SK-N-SH (cell line): ENCODE data around the gene DMD. TPM values are rescaled to one million over a fixed set of nuclear protein-coding genes. Genes with fewer than 3 reads are reported as not detected.

Experiments used
- CTCF ChIA-PET: fragments of 300-600, 350-600 bp; formaldehyde crosslinking; extraction: SDS; loops from one replicate; lab custom pipeline; 2021; lab: Yijun Ruan, JAX
- POLR2A ChIA-PET: fragments of 350-600 bp; sonication (Branson Sonifier 250); formaldehyde crosslinking; extraction: SDS; loops from one replicate; lab custom pipeline; 2020; ENCODE audit warnings: antibody characterized with exemption, inconsistent platforms; lab: Yijun Ruan, JAX
- DNase-seq: peaks from one replicate; pipeline ENCODE4 v3.0.0; 2012
- H2AFZ ChIP-seq: fragments of 200-600 bp; sonication (generic); 2 replicates; pipeline ENCODE4 v1.8.1; 2016; ENCODE audit warnings: antibody characterized with exemption, mild to moderate bottlenecking, low read depth
- H3F3A ChIP-seq: fragments of 200-600 bp; sonication (generic); replicated peaks from 2 replicates; pipeline ENCODE3; 2016; ENCODE audit warnings: antibody characterized with exemption, mild to moderate bottlenecking; ENCODE audit not compliant: insufficient read depth
- H3K27ac ChIP-seq, 2 experiments: fragments of 200-500 bp in 1 of 2; fragments of 200-600 bp in 1 of 2; sonication (Bioruptor generic) in 1 of 2; sonication (generic), shearing (Covaris generic) in 1 of 2; 2 replicates each; pipeline versions ENCODE4 v1.5.1 to v1.6.1; 2014 to 2016; ENCODE audit warnings: low read depth in 2 of 2, inconsistent platforms in 1 of 2, low read length in 1 of 2, mild to moderate bottlenecking in 1 of 2, mixed read lengths in 1 of 2
- H3K27me3 ChIP-seq: fragments of 200-600 bp; sonication (generic), shearing (Covaris generic); 2 replicates; pipeline ENCODE4 v1.6.1; 2016; ENCODE audit warnings: mixed run types; ENCODE audit not compliant: insufficient read depth
- H3K36me3 ChIP-seq, 2 experiments: fragments of 200-500 bp in 1 of 2; fragments of 200-600 bp in 1 of 2; sonication (Bioruptor generic) in 1 of 2; sonication (generic) in 1 of 2; replicated peaks in 1 of 2; 2 replicates each; pipeline versions ENCODE3 to v1.5.1; 2014 to 2016; ENCODE audit warnings: low read length in 1 of 2, mild to moderate bottlenecking in 1 of 2; ENCODE audit not compliant: insufficient read depth in 2 of 2, control insufficient read depth in 1 of 2
- H3K4me1 ChIP-seq, 2 experiments: fragments of 200-500 bp in 1 of 2; fragments of 200-600 bp in 1 of 2; sonication (Bioruptor generic) in 1 of 2; sonication (generic), shearing (Covaris generic) in 1 of 2; 2 replicates each; pipeline versions ENCODE4 v1.5.1 to v1.6.1; 2014 to 2016; ENCODE audit warnings: low read depth in 1 of 2, low read length in 1 of 2, mixed run types in 1 of 2; ENCODE audit not compliant: insufficient read depth in 2 of 2, control insufficient read depth in 1 of 2
- H3K4me2 ChIP-seq: fragments of 200-600 bp; sonication (generic), shearing (Covaris generic); 2 replicates; pipeline ENCODE4 v1.6.1; 2017; ENCODE audit warnings: mixed run types
- H3K4me3 ChIP-seq, 2 experiments: fragments of 200-500 bp in 1 of 2; fragments of 200-600 bp in 1 of 2; sonication (Bioruptor generic) in 1 of 2; sonication (generic), shearing (Covaris generic) in 1 of 2; 2 replicates each; pipeline versions ENCODE4 v1.5.1 to v1.8.1; 2014 to 2016; ENCODE audit warnings: low read depth in 2 of 2, inconsistent platforms in 1 of 2, low read length in 1 of 2, mild to moderate bottlenecking in 1 of 2, mixed read lengths in 1 of 2, moderate library complexity in 1 of 2
- H3K79me2 ChIP-seq: fragments of 200-600 bp; sonication (generic); 2 replicates; pipeline ENCODE4 v1.8.1; 2017; ENCODE audit warnings: mild to moderate bottlenecking; ENCODE audit not compliant: insufficient read depth
- H3K9ac ChIP-seq: fragments of 200-600 bp; sonication (generic); 2 replicates; pipeline ENCODE4 v1.6.1; 2017; ENCODE audit warnings: mixed run types
- H3K9me2 ChIP-seq: fragments of 200-600 bp; sonication (generic); 2 replicates; pipeline ENCODE4 v1.6.1; 2017; ENCODE audit warnings: mixed run types
- H3K9me3 ChIP-seq: fragments of 200-600 bp; sonication (generic); 2 replicates; pipeline ENCODE4 v1.6.1; 2017; ENCODE audit warnings: mixed run types, mild to moderate bottlenecking, moderate library complexity
- H4K20me1 ChIP-seq: fragments of 200-600 bp; sonication (generic); 2 replicates; pipeline ENCODE4 v1.6.1; 2017; ENCODE audit warnings: mild to moderate bottlenecking, mixed run types; ENCODE audit not compliant: insufficient read depth
- CHD2 ChIP-seq: fragments of 150-350 bp; IDR thresholded peaks from 2 replicates; pipeline ENCODE4 v1.6.1; 2018; ENCODE audit warnings: low read length; ENCODE audit not compliant: partially characterized antibody
- EP300 ChIP-seq, 2 experiments: IDR thresholded peaks; 2 replicates each; pipeline versions ENCODE4 v1.4.0 to v1.6.1; 2012; ENCODE audit warnings: borderline replicate concordance in 1 of 2, low read depth in 1 of 2, low read length in 1 of 2
- FOSL2 ChIP-seq: IDR thresholded peaks from 2 replicates; pipeline ENCODE4 v1.4.0; 2012; ENCODE audit warnings: low read depth, mild to moderate bottlenecking, moderate library complexity, borderline replicate concordance
- FOXJ3 ChIP-seq: sonication (generic); formaldehyde crosslinking; IDR thresholded peaks from 2 replicates; pipeline ENCODE4 v1.5.1; 2020; ENCODE audit warnings: mild to moderate bottlenecking, missing genetic modification reagents
- GABPA ChIP-seq: IDR thresholded peaks from 2 replicates; pipeline ENCODE4 v1.4.0; 2012; ENCODE audit warnings: low read depth, mild to moderate bottlenecking
- JUND ChIP-seq: IDR thresholded peaks from 2 replicates; pipeline ENCODE4 v1.4.0; 2012
- NFIC ChIP-seq: IDR thresholded peaks from 2 replicates; pipeline ENCODE4 v1.4.0; 2012; ENCODE audit warnings: borderline replicate concordance
- POLR2AphosphoS5 ChIP-seq: IDR thresholded peaks from 2 replicates; pipeline ENCODE4 v1.6.1; 2012; ENCODE audit warnings: low read depth, low read length
- RXRA ChIP-seq: IDR thresholded peaks from 2 replicates; pipeline ENCODE4 v1.4.0; 2012; ENCODE audit warnings: low read depth, mild to moderate bottlenecking, borderline replicate concordance
- SIN3A ChIP-seq: IDR thresholded peaks from 2 replicates; pipeline ENCODE4 v1.6.1; 2012; ENCODE audit warnings: low read depth, mild to moderate bottlenecking, low read length, moderate library complexity, borderline replicate concordance
- SMC3 ChIP-seq: IDR thresholded peaks from 2 replicates; pipeline ENCODE4 v1.6.1; 2012; ENCODE audit warnings: low read depth, low read length, improper control_type of control experiment
- TAF1 ChIP-seq: IDR thresholded peaks from 2 replicates; pipeline ENCODE4 v1.6.1; 2012; ENCODE audit warnings: low read depth, mild to moderate bottlenecking, low read length, moderate library complexity, borderline replicate concordance
- TCF12 ChIP-seq: IDR thresholded peaks from 2 replicates; pipeline ENCODE4 v1.4.0; 2012
- TEAD4 ChIP-seq: IDR thresholded peaks from 2 replicates; pipeline ENCODE4 v1.4.0; 2012; ENCODE audit warnings: mild to moderate bottlenecking, borderline replicate concordance; ENCODE audit not compliant: insufficient read depth
- YY1 ChIP-seq: IDR thresholded peaks from 2 replicates; pipeline ENCODE4 v1.4.0; 2012; ENCODE audit warnings: low read depth, mild to moderate bottlenecking
- WGBS: methylation state at CpG from one replicate; pipeline ENCODE4 v1.1.6; 2017; ENCODE audit warnings: low lambda C conversion rate; 5-methylcytosine and 5-hydroxymethylcytosine counted together
- polyA plus RNA-seq, 3 experiments: library from polyadenylated mRNA; depleted of rRNA; stranded (reverse); fragments of >200 nt; gene quantifications; 2 replicates each; pipeline ENCODE4 v1.2.3, GENCODE V29; 2012
- TF ChIP-seq, protein P1 (sequence below): IDR thresholded peaks from 2 replicates; pipeline ENCODE4 v1.4.0; 2012; ENCODE audit warnings: low read depth
- TF ChIP-seq, protein P2 (sequence below): IDR thresholded peaks from 2 replicates; pipeline ENCODE4 v1.6.1; 2012; ENCODE audit warnings: mild to moderate bottlenecking, low read depth, low read length, moderate library complexity
- TF ChIP-seq, protein P3 (sequence below): IDR thresholded peaks from 2 replicates; pipeline ENCODE4 v1.4.0; 2012; ENCODE audit warnings: low read depth, borderline replicate concordance
- TF ChIP-seq, protein P4 (sequence below): IDR thresholded peaks from 2 replicates; pipeline ENCODE4 v1.4.0; 2012; ENCODE audit warnings: low read depth, borderline replicate concordance

DMD gene
- polyA plus RNA-seq, 1 of the 3 experiments (the other 2 are of a cell fraction) = 3.9 TPM

DNA sequence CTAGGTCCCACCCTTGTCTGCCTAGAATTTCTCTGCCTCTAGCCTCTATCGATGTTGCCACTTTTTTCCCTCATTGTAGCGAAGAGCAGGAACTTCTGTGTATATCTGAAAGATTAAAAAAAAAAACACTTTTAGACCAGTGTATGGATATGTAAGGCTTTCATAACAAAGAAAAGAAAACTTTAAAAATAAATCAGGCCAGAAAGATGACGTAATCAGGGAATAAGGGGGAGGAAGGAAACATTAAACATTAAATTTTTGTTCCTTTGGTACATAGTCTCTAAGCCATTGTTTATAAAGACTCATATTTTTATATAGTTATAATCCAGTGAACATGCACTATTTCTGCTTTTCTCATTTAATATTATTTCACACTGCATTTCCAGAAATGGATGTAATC, 2113.3 kb downstream of the DMD start:
- ChIA-PET CTCF (no interaction called here), POLR2A (no interaction called here)
- no peak overlapping the region for H3K4me3 ChIP-seq
- no peaks in the 10 kb centered on the region for H3K9me3 ChIP-seq
- no peaks in the 10 kb centered on the region for H4K20me1 ChIP-seq
- TF ChIP-seq NFIC (no peak), FOXJ3 (CRISPR knock-in tag) (no peak), EP300 (IDR thresholded peaks at IDR 0.05; ENCODE audit: borderline replicate concordance in 1 of 2, low read depth in 1 of 2, low read length in 1 of 2) (no peak), SIN3A (no peak), POLR2AphosphoS5 (no peak), YY1 (no peak), GABPA (no peak), FOSL2 (no peak)
- TF ChIP-seq, protein P1, sequence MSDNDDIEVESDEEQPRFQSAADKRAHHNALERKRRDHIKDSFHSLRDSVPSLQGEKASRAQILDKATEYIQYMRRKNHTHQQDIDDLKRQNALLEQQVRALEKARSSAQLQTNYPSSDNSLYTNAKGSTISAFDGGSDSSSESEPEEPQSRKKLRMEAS = no peak
- TF ChIP-seq, protein P2, sequence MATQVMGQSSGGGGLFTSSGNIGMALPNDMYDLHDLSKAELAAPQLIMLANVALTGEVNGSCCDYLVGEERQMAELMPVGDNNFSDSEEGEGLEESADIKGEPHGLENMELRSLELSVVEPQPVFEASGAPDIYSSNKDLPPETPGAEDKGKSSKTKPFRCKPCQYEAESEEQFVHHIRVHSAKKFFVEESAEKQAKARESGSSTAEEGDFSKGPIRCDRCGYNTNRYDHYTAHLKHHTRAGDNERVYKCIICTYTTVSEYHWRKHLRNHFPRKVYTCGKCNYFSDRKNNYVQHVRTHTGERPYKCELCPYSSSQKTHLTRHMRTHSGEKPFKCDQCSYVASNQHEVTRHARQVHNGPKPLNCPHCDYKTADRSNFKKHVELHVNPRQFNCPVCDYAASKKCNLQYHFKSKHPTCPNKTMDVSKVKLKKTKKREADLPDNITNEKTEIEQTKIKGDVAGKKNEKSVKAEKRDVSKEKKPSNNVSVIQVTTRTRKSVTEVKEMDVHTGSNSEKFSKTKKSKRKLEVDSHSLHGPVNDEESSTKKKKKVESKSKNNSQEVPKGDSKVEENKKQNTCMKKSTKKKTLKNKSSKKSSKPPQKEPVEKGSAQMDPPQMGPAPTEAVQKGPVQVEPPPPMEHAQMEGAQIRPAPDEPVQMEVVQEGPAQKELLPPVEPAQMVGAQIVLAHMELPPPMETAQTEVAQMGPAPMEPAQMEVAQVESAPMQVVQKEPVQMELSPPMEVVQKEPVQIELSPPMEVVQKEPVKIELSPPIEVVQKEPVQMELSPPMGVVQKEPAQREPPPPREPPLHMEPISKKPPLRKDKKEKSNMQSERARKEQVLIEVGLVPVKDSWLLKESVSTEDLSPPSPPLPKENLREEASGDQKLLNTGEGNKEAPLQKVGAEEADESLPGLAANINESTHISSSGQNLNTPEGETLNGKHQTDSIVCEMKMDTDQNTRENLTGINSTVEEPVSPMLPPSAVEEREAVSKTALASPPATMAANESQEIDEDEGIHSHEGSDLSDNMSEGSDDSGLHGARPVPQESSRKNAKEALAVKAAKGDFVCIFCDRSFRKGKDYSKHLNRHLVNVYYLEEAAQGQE = no peak
- H3K9ac ChIP-seq = no peak overlapping the region
- H3K79me2 ChIP-seq = no peaks in the 10 kb centered on the region
- no peak overlapping the region for H3K4me2 ChIP-seq
- H3K4me1 ChIP-seq = no peaks in the 10 kb centered on the region
- no peaks in the 10 kb centered on the region for H3K9me2 ChIP-seq
- no peaks in the 10 kb centered on the region for H3F3A ChIP-seq
- DNase-seq = no peak
- H3K27ac ChIP-seq = no peak overlapping the region
- WGBS = 33% methylated on average over 3 of the region's 3 CpGs
- H3K27me3 ChIP-seq = no peaks in the 10 kb centered on the region
- no peaks in the 10 kb centered on the region for H3K36me3 ChIP-seq
- H2AFZ ChIP-seq = no peak overlapping the region

DNA sequence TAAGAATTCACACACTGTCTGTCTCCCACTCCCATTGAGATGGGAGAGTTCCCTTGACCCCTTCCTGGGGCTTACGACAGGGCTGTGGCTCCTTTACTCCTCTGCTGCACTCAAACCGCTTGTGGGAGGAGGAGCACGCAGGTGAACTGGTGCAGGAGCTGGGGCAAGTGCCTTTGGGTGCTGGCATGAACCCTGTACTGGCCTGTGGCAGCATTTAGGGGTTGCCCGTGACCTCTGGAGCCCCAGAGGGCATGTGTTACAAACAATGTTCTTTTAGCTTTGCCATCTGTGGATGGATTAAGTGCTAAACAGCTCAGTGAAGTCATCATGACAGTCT, 2117.7 kb downstream of the DMD start:
- Histone ChIP-seq H3K27ac (no peak overlapping the region), H3K4me3 (no peak overlapping the region), H3K9ac (no peak overlapping the region), H3K36me3 (no peaks in the 10 kb centered on the region), H4K20me1 (no peaks in the 10 kb centered on the region), H3K27me3 (no peaks in the 10 kb centered on the region), H3F3A (no peaks in the 10 kb centered on the region), H3K4me2 (no peak overlapping the region), H3K4me1 (no peaks in the 10 kb centered on the region), H3K9me2 (no peaks in the 10 kb centered on the region), H3K79me2 (no peaks in the 10 kb centered on the region), H2AFZ (no peak overlapping the region), H3K9me3 (no peaks in the 10 kb centered on the region)
- POLR2A ChIA-PET = no interaction called here
- no peak for DNase-seq
- CTCF ChIA-PET = interaction anchor here (0.5 kb wide), 1 partner anchor 1281 kb away, joined by 3 read pairs; no protein-coding TSS in a partner anchor
- WGBS = 10% methylated on average over 3 of the region's 4 CpGs
- TF ChIP-seq, protein P3, sequence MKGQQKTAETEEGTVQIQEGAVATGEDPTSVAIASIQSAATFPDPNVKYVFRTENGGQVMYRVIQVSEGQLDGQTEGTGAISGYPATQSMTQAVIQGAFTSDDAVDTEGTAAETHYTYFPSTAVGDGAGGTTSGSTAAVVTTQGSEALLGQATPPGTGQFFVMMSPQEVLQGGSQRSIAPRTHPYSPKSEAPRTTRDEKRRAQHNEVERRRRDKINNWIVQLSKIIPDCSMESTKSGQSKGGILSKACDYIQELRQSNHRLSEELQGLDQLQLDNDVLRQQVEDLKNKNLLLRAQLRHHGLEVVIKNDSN = no peak
- no peak for TF ChIP-seq RXRA
- no peak for TF ChIP-seq CHD2
- no peak for TF ChIP-seq JUND
- TF ChIP-seq, protein P4, sequence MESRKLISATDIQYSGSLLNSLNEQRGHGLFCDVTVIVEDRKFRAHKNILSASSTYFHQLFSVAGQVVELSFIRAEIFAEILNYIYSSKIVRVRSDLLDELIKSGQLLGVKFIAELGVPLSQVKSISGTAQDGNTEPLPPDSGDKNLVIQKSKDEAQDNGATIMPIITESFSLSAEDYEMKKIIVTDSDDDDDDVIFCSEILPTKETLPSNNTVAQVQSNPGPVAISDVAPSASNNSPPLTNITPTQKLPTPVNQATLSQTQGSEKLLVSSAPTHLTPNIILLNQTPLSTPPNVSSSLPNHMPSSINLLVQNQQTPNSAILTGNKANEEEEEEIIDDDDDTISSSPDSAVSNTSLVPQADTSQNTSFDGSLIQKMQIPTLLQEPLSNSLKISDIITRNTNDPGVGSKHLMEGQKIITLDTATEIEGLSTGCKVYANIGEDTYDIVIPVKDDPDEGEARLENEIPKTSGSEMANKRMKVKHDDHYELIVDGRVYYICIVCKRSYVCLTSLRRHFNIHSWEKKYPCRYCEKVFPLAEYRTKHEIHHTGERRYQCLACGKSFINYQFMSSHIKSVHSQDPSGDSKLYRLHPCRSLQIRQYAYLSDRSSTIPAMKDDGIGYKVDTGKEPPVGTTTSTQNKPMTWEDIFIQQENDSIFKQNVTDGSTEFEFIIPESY = no peak
- TF ChIP-seq TAF1 = no peak
- TF ChIP-seq SMC3 = no peak
- TF ChIP-seq POLR2AphosphoS5 = no peak
- no peak for TF ChIP-seq TCF12
- TF ChIP-seq TEAD4 = no peak
- no peak for TF ChIP-seq NFIC
